Measurements from ENCODE around the gene CAMK2D. TPM values are rescaled to one million over a fixed set of nuclear protein-coding genes. Genes with fewer than 3 reads are reported as not detected.

The CAMK2D gene
- total RNA-seq, 4 donors from 2014 or later = 48.2 to 66.2 (median 51.2) TPM

- peaks cover 18 to 35% (median 24%) of the 10 kb centered on the region in 4 donors for H3K4me1 ChIP-seq
- TF ChIP-seq CTCF (IDR thresholded peaks at IDR 0.05) (no peak), EP300 (IDR thresholded peaks at IDR 0.05) (no peak), POLR2A (IDR thresholded peaks at IDR 0.05; ENCODE audit: low read depth) (no peak), POLR2AphosphoS5 (IDR thresholded peaks at IDR 0.05) (no peak)
- intact Hi-C loops (cut with DNase I) = loop anchor here (5.0 kb wide), 1 partner anchor 40 kb away; no protein-coding TSS in a partner anchor
- no peaks in the 10 kb centered on the region for H3K36me3 ChIP-seq
- WGBS = 39% methylated on average over 3 of the region's 3 CpGs
- H3K27me3 ChIP-seq = no peaks in the 10 kb centered on the region
- H3K4me3 ChIP-seq = no peak overlapping the region
- no peak for DNase-seq (ENCODE audit: extremely low spot score)
- H3K9me3 ChIP-seq = no peaks in the 10 kb centered on the region
- H3K27ac ChIP-seq (replicated peaks in 1 of 4) = peak overlapping the region; percentile 44 to 70 (median 51)
Measured at GRCh38 chr4:113437129-113437528, 324.4 kb downstream of the CAMK2D start.

DNA sequence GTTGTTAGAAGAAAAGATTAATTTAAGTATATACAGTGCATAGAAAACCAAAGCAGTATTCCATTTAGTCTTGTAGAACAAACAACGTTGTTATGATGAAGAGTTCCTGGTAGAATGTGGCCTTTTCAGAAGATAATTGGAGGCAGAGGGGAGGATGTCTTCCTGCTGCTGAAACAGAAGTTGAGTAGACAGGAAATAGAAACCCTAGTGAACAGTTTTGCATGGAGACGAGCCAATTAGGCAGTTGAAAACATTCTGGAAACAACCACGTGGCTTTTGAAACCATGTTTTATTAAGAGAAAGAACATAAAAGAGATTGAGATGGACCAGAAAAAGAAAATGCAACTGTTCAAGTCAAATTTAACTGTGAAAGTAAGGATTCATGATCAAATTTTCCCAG is 325.2 kb downstream of the CAMK2D start:
- Histone ChIP-seq H3K9me3 (no peaks in the 10 kb centered on the region), H3K27ac (replicated peaks in 1 of 4) (peak overlapping the region; percentile 44 to 70 (median 51)), H3K27me3 (no peaks in the 10 kb centered on the region), H3K4me1 (peaks cover 18 to 35% (median 24%) of the 10 kb centered on the region in 4 donors), H3K36me3 (no peaks in the 10 kb centered on the region), H3K4me3 (no peak overlapping the region)
- TF ChIP-seq POLR2A (IDR thresholded peaks at IDR 0.05; ENCODE audit: low read depth) (no peak), POLR2AphosphoS5 (IDR thresholded peaks at IDR 0.05) (no peak), EP300 (IDR thresholded peaks at IDR 0.05) (no peak), CTCF (IDR thresholded peaks at IDR 0.05) (no peak)
- intact Hi-C loops (cut with DNase I) = loop anchor here (5.0 kb wide), 1 partner anchor 39 kb away; no protein-coding TSS in a partner anchor
- DNase-seq (ENCODE audit: extremely low spot score) = no peak
- WGBS = 21% methylated on average over 3 of the region's 3 CpGs

- intact Hi-C loops (cut with DNase I) = loop anchor here (5.0 kb wide), 1 partner anchor 39 kb away; no protein-coding TSS in a partner anchor
- DNase-seq (ENCODE audit: extremely low spot score) = no peak
- Histone ChIP-seq H3K4me3 (no peak overlapping the region), H3K4me1 (peaks cover 18 to 35% (median 24%) of the 10 kb centered on the region in 4 donors), H3K27me3 (no peaks in the 10 kb centered on the region), H3K36me3 (no peaks in the 10 kb centered on the region), H3K27ac (replicated peaks in 1 of 4) (peak overlapping the region; percentile 44 to 70 (median 51)), H3K9me3 (no peaks in the 10 kb centered on the region)
- 27% methylated on average over 7 of the region's 7 CpGs for whole genome bisulfite sequencing
- TF ChIP-seq EP300 (IDR thresholded peaks at IDR 0.05) (no peak), POLR2AphosphoS5 (IDR thresholded peaks at IDR 0.05) (peak; percentile 59 to 60), POLR2A (IDR thresholded peaks at IDR 0.05; ENCODE audit: low read depth) (no peak), CTCF (IDR thresholded peaks at IDR 0.05) (no peak)
Measured at GRCh38 chr4:113435893-113436292, 325.6 kb downstream of the CAMK2D start.

- H3K27me3 ChIP-seq = no peaks in the 10 kb centered on the region
- H3K27ac ChIP-seq (replicated peaks in 1 of 4) = no peak overlapping the region
- no peak overlapping the region for H3K4me3 ChIP-seq
- TF ChIP-seq CTCF (IDR thresholded peaks at IDR 0.05) (no peak), POLR2AphosphoS5 (IDR thresholded peaks at IDR 0.05) (no peak), EP300 (IDR thresholded peaks at IDR 0.05) (no peak), POLR2A (IDR thresholded peaks at IDR 0.05; ENCODE audit: low read depth) (no peak)
- WGBS = 76% methylated on average over 3 of the region's 3 CpGs
- intact Hi-C loops (cut with DNase I) = no loop called here
- H3K9me3 ChIP-seq = no peaks in the 10 kb centered on the region
- DNase-seq (ENCODE audit: extremely low spot score) = no peak
- peaks cover 18 to 35% (median 24%) of the 10 kb centered on the region in 4 donors for H3K4me1 ChIP-seq
- no peaks in the 10 kb centered on the region for H3K36me3 ChIP-seq
Measured at GRCh38 chr4:113434247-113434587, 327.3 kb downstream of the CAMK2D start.

Measured in esophagus muscularis mucosa (tissue), 4 donors.